Cerebellar cortex (tissue), 1 donor: ENCODE data around the gene UTS2R.
"Not testable (repeated sequence)": the region's sequence is repeated elsewhere in the genome, so short reads cannot be mapped to it uniquely, and the experiment has no call there.

Source experiments
- DNase-seq: peaks from one replicate; pipeline ENCODE4 v3.0.0-alpha.2; 2015; ENCODE audit warnings: low spot score

UTS2R gene

DNA sequence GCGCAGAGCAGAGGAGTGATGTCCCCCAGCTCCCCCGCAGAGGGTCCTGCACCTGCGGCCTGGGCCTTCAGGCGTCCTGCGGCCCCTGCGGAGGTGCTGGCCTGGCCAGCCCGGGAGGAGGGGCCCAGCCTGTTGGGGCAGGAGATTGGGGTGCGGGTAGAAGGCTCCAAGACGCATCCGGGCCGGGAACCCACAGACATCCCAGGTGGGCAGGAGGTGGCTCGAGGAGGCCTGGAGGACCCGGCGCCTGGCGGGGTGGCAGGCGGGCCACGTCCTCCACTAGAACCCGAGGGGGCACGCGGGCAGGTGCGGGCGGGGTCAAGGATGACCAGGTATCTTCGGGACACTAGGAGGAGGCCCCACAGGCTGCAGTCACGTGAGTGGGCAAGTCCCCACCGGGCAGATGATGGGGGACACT lies 37.4 kb upstream of the UTS2R start:
- no peak for DNase-seq

DNA sequence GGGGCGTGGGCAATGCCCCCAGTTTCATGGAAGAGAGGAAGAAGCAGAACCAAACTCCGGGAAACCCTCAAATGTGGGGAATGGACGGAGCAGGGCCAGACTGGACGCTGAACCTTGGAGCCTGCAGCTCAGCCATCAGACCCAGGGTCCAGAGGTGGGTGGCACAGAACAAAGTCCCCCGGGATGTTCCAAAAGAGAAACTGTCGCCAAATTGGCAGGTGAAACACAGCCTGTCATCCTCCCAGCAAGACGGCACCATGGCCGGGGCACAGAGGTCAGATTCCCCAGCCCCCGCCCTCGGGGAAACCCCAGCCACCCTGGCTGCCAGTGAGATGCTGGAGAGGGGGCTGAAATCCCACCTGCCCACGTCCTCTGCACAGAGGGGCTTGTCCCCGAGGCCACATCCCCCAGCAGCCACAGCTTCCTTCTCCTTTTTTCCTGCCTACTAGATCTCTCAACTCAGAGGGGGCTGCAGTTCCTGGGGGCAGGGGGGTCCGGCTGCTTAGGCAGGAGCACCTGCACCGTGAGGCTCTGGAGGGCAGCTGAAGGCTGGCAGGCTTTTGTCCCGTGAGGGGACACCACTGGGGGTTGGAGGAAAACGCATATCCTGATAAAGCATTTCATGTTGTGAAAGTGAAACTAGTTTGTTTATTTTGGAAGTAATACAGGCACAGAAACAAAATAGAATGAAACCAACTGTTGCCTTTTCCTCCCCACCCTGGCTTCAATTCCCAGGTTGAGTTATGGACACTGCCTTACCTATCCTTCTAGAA lies 36.8 kb upstream of the UTS2R start:
- no peak for DNase-seq

DNA sequence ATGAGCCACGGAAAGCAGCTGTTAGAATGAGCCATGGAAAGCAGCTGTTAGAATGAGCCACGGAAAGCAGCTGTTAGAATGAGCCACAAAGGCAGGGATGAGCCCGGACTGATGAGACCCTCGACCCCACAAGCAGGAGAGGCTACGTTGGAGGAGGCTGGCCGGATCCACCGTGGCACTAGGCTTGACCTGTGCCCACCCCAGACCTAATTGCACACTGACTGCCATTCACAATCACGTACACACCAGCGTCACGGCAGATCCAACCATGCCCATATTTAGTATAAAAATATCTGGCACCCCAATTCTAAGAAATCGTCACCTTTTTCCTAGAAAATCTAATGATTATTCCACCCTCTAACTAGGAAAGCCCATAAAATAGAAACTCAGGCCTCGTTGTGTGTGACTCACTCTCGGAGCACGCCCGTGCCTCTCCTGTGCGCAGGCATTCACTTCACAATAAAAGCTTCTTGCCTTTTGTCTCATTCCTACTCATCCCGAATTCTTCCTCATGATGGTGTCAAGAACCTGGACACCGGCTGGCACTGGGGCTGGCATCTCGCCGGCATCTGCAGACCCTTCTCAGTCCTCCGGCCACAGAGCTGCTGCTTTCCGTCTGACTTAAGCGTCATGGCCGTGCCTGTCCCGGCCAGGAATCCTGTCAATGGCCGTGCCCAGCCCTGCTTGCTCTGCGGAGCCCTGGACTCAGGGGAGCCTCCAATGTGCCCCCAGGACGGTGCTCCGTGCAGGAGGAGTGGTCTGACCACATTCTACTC lies 32.5 kb upstream of the UTS2R start:
- peak; percentile 72 for DNase-seq

DNA sequence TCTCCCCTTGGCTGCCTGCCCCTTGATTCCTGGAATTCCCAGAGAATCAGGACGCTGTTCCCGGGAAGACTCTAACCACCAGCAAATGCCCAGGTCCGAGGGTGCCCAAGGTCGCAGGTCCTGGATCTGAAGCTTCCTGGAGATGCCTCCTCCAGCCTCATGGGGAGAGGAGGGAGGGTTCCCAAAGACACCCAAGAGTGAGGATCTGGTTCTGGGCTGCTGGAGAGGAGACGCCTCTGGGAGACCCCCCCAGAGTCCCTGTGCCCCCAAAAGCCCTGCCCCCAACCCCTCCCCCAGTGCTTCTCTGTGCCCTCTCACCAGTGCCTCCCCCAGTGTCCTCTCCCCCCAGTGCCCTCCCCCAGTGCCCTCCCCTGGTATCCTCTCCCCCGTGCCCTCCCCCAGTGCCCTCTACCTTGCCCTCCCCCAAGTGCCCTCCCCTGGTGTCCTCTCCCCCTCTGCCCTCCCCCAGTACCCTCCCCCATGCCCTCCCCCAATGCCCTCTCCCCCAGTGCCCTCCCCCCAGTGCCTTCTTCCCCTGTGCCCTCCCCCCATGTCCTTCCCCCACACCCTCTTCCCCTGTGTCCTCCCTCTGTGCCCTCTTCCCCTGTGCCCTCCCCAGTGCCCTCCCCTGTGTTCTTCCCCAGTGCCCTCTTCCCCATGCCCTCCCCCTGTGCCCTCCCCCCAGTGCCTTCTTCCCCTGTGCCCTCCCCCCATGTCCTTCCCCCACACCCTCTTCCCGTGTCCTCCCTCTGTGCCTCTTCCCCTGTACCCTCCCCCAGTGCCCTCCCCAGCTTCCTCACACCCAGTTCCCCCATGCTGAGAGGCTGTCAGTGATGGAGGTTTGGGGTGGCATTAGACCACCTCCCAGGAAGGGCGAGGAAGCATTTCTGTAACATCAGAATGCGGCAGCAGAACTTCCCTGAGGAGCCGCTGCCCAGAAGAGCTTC lies 31.7 kb upstream of the UTS2R start:
- DNase-seq = no peak

DNA sequence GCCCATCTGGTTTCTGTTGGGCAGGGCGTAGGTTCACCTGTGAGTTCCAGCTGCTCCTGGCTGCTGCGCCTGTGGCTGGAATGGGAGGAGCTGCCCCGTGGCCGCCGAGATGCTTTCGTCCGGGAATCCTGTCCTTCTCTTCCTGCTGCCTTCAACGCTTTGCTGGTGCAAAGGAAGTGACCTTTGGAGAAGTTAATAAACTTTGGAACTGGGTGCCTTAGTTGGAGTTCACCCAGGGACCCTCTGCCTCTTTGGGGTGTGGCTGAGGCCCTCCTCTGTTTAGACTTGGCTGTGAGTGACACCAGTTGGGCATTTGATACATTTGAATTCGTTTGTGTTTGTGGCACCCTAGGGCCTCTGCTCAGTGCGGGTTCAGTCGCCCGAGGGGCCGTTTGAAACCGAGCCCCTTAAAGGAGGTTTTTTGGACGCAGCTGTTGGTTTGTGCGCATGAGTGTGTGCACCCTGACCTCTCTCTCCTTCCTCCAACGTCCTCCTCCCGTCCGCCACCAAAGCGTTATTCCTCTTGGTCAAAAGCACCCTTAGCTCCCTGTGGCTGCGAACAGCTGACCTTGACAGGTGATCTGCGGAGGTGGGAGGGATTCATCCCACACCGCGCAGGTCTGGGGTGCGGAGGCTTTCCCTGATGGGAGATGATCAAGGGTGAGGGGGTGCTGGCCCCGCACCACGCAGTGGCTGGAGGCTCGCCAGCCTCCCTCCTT lies 29.0 kb upstream of the UTS2R start:
- DNase-seq = no peak

DNA sequence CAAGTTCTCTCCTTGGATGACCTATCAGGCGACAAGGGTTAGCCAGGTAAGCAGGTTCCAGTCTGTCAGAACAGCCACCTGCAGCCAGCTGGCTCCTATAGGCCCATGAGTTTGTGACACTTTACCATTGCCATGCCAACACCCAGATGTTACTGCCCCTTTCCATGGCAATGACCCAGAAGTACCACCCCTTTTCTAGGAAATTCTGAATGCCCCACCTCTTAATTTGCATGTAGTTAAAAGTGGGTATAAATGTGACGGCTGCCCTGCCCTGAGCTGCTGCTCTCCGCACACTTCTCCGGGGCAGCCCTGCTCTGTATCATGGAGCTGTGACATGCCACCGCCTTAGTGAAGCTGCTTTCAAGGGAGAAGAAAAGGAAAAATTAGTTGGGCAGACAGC lies 28.0 kb upstream of the UTS2R start:
- peak; percentile 74 for DNase-seq

DNA sequence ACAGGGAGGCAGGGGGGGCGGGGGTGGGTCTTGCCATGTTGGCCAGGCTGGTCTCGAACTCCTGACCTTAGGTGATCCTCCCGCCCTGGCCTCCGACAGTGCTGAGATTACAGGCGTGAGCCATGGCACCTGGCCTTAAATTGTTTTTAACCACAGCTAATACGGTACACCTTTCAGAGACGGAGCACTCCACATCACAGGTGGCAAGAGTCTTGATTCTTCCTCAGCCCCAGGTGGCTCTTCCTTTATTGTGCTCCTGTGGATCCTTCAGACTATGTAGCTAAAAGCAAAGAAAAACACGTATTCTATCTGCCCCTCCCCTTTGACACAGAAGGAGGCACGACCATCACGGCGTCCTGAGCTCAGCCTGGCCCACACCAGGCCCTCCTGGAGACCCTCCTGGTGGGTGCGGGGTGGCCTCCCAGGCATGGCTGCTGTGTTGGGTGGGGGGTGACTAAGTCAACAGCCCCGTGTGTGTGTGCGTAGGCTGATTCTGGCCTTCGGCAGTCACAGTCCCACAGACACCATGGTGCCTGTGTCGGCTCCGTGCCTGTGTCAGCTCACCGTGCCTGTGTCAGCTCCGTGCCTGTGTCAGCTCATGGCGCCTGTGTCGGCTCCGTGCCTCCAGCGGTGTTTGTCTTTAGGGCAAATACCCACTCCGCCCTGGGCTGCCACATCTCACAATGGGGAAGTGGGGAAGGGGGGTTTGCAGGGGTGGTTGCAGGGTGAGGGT lies 27.2 kb upstream of the UTS2R start:
- peak; percentile 47 for DNase-seq

DNA sequence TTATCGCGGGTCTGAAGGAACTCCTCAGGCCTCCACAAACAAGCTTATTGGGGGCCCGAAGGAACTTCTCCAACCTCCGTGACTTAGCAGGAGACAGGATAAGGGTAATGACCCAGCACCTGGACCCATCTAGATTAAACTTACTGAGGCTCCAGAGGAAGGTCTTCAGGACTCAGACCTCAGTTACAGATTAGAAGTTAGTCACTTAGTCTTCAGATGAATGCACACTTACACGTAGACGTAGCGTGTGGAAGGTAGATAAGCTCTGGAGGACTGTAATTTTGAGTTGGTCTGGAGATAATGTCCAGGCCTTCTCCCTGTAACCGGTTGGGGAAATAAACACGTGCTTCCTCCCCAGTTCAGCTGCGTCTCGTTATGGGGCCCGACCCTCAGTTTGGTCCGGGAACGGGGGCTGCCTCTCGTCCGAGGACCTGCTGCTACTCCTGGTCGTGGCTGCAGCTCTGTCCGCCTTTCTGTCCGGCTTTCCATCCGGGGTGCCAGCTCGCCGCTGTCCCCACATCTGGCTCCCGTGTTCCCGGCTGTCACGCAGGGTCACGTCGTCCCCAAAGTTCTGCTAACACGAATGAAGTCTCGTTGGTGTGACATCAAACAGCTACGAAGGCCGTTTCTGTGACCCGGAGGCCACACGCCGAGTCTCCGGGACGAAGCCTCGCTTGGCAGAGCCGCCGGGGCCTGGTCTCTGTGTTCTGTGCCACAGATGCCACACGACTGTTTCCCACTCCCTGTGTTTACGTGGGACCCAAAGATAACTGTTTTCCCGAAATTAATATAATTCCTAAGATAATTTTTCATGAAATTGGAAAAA lies 26.2 kb upstream of the UTS2R start:
- peak; percentile 67 for DNase-seq

DNA sequence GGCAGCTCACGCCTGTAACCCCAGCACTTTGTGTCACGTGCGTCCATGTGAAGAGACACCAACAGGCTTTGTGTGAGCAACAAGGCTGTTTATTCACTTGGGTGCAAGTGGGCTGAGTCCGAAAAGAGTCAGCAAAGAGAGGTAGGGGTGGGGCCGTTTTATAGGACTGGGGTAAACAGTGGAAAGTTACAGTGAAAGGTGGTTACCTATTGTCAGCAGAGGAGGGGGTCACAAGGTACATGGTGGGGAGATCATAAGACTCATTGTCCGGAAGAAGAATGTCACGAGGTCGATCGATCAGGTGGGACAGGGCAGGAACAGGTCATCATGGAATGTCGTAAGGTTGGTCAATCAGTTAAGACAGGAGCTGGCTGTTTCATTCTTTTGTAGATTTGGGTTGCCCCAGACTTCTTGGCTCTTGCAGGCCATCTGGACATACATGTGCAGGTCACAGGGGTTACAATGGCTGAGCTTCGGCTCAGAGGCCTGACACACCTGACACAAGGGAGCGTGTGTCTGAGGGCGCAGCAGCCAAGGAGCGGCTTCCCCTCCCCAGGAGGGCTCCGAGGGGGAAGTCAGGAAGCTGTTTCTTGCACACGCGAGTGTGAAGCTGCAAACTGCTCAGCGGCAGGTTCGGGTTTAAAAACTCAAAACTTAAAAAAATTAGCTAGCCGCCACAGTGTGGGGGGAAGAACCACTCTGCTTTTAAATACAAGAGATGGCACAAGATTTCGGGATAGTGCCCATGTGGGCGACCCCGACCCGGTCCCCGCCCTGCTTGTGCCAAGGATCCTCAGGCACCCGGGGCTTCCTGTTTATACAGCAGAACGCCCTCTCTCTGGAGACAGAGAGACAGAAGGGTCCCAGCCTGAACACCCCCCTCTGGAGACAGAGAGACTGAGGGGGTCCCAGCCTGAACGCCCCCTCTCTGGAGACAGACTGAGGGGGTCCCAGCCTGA lies 24.9 kb upstream of the UTS2R start:
- DNase-seq = peak; percentile 94

DNA sequence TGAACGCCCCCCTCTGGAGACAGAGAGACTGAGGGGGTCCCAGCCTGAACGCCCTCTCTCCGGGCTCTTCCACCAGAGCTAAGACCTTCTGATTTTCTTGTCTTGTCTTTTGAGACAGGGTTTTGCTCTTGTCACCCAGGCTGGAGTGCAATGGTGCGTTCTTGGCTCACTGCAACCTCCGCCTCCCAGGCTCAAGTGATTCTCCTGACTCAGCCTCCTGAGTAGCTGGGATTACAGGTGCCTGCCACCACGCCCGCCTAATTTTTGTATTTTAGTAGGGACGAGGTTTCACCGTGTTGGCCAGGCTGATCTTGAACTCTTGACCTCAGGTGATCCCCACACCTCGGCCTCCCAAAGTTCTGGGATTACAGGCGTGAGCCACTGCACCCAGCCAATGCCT lies 23.6 kb upstream of the UTS2R start:
- not testable (repeated sequence) for DNase-seq

DNA sequence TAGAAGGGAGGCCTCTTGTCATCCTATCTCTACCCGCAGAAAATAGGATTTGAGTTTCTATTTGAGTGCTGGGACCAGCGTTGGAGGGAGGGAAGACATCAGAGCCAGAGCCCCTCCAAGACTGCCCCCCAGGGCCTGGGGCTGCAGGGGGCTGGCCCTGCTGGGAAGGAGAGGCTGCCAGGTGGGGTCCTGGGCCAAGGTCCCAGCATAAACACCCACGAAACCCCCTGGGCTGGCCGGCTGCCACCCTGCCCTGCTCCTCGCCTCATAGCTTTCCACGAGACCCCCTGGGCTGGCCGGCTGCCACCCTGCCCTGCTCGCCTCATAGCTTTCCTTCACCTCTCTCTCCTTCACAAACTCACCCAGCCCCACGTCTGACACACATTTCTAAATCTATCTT lies 23.1 kb upstream of the UTS2R start:
- no peak for DNase-seq

DNA sequence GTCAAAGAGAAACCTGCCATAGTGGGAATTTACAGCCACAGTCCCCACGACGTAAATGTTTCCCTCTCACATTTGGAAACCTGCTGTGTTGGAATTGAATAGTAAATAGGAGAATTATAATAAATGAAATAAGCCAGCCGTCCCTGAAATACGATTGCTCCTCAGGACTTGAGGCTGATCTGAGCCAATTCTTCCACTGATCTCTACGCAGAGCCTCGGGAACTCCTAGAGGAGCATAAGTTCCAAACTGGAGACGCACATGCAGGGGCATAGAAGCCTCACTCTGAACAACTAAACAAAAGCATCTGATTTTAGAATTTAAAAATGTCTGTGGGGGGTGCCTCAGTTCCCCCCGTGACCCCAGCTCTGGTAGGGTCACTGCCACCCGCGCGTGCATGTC lies 22.7 kb upstream of the UTS2R start:
- no peak for DNase-seq

DNA sequence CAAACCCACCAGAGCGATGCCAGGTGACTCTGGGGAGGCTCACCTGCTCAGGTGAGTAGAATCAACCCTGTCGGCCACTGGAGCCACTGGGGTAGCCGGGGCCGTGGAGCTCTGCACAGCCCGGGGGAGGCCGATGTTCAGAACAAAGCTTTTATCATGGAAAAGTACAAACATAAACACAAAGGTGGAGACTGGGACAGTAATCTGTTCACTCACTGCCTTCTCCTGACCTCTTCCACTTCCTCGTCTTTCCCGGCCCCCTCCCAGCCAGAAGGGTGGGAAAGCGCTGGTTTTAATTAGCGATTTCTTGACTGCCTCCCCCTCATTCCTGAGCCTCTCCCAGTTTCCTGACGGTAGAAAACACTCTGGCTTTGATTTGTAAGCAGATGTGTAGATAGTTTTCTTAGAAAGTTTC lies 22.3 kb upstream of the UTS2R start:
- DNase-seq = peak; percentile 79

DNA sequence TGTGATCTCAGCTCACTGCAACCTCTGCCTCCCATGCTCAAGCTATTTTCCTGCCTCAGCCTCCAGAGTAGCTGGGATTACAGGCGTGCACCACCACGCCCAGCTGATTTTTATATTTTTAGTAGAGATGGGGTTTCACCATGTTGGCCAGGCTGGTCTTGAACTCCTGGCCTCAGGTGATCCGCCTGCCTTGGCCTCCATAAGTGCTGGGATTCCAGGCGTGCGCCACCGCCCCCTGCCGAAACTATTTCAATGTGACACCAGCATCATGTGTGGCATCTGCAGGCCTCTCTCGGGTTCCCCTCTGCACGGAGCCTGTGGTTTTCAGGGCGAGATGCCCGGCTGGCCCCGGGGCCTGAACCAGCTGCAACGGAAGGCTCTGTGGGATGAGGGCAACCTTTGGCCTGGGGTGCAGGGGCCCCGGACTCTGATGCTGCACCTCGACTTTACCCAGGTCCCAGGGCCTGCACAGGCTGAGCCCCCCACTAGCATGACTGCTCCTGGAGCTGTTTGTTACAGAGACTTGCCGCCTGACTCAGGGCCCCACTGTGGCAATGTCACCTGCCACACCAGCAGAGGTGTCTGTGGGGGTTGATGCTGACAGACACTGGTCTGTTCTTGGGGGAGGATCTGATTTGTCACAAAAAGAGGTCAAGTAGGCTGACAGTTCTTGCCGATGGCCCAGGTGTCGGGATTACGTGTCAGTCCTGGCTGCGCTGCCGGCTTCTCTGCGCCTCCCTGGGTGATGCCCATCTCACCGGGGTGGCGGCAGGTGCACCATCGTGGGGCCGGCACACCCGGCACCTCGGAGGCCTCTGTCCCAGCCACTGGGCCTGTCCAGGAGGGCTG lies 21.2 kb upstream of the UTS2R start:
- peak; percentile 72 for DNase-seq

DNA sequence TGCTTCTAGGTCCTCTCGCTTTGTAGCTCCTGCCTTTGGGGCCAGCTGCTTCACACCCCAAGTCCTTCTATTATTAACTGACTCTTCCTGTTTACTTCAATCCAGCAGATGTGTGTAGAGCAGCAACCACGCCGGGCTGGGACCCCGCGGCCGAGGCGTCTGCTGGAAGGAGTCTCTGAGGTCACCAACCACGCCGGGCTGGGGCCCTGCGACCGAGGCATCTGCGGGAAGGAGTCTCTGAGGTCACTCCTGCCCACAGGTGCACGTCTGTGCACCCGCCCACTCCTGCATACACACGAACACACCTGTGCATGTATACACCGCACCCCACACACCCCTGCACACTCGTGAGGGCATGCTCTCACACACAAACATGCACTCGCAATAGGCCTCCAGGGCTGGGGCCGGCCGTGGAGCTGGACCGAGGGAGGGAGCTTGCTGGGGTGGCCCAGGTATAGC lies 20.3 kb upstream of the UTS2R start:
- DNase-seq = no peak

DNA sequence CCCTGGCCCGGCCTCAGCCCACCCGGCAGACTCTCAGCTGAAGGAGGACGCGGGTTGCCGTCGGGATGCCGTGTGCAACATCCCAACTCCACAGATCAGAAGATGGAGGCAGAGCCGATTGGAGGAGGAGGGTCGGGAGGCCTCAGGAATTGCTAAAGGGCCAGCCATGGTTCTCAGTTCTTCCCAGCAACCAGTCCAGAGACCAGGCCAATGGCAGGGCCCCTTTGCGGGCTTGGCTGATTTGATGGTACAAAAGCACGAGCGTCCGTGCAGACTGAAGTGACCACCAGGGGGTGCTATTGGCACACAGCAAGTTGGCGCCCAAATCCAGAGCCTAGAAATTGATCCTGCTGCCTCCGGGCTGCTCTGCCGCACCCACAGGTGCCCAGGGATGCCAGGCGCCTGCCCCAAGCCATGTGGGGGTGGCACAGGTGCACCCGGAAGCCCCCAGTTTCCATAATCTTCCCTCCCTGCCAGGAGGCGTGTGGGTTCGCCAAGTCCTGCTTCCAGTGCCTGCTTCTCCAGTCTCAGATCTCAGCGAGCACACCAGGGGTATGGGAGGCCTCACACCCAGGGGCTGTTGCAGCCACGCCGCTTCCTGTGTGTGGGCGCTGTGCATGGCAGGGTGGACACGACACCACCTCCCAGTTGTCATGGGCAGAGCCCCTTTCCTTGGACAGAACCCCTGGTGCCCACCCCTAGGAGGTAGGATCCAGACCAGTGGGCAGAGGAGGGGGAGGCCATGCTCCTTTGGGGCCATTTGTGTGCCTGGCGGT lies 19.7 kb upstream of the UTS2R start:
- peak; percentile 94 for DNase-seq

DNA sequence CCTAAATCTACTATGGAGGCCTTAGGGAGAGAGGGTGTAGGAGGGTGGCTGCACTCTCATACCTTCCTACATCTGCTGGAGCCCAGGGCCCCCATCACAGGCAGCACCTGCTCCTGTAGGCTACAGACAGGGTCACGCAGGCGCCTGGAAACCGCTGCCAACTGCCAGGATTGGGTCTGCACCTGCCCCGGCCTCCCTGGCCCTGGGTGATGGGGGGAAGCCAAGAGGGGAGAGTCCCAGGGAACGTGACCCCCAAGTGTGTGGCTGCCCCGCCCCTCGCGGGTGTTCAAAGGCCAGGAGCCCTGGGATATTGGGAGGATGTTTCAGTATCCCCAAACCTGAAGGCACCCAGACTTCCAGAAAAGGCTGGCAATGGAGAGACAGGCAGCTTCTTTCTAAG lies 18.1 kb upstream of the UTS2R start:
- DNase-seq = no peak
